Esophagus muscularis mucosa (tissue), 4 donors: Measurements from ENCODE around the gene LMF1.

Source experiments
- EP300 ChIP-seq: sonication (generic); formaldehyde crosslinking; IDR thresholded peaks from one replicate; pipeline ENCODE4 v1.6.1; 2017; ENCODE audit warnings: antibody characterized with exemption
- POLR2A ChIP-seq: fragments of 450-650 bp; IDR thresholded peaks from one replicate; pipeline ENCODE4 v1.6.1; 2017; ENCODE audit warnings: antibody characterized with exemption, moderate library complexity, mild to moderate bottlenecking, low read depth
- POLR2AphosphoS5 ChIP-seq, 2 donors: sonication (generic); formaldehyde crosslinking; IDR thresholded peaks; one replicate each; pipeline ENCODE4 v1.6.1; 2017; ENCODE audit warnings: antibody characterized with exemption in 2 of 2
- TF ChIP-seq, protein P1 (sequence below), 3 experiments: fragments of 200-600 bp in 2 of 3; fragments of 450-650 bp in 1 of 3; sonication (generic) in 2 of 3; IDR thresholded peaks; one replicate each; pipeline ENCODE4 v1.5.1; 2017 to 2019; ENCODE audit warnings: antibody characterized with exemption in 3 of 3, mild to moderate bottlenecking in 2 of 3, moderate library complexity in 1 of 3

DNA sequence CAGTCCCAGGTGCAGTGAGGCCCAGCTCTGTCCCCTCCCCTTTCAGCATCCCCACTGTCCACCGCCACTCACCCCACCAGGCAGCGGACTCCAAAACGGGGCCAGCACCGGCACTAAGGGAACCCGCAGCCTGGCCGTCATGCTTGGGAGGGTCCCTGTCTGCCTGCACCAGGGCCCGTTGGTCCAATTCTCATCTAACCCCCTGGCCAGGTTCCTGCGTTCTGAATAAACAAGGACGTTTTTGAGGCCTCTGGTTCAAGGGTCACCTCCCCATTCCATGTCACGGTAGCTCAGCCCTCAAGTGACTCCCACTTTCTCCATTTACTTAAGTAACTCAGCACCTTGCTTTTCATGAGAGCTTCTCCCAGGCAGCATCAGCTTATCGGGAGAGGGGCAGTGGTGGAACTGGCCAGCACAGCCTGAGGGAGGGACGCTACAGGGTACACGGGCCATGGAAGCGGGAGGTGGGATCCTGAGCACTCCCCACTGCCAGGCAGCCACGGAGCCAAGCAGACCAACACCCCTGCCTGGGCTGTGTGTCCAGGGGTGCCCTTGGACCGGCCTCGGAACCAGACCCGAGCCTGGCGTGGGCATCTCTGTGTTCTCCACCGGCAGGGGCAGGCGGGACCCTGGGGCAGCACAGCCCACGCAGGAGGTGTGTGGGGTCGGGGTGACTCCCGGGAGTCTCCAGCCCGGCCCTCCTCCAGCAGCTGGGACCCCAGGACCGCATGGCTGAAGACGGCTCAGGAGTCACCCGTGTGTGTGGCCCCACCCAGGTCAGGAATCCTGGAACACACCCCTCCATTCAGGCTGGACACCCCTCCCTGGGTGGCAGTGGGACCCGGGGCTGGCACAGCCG, 95.4 kb downstream of the LMF1 start:
- TF ChIP-seq POLR2A (no peak), POLR2AphosphoS5 (IDR thresholded peaks at IDR 0.05) (no peak), EP300 (no peak)
- TF ChIP-seq, protein P1, sequence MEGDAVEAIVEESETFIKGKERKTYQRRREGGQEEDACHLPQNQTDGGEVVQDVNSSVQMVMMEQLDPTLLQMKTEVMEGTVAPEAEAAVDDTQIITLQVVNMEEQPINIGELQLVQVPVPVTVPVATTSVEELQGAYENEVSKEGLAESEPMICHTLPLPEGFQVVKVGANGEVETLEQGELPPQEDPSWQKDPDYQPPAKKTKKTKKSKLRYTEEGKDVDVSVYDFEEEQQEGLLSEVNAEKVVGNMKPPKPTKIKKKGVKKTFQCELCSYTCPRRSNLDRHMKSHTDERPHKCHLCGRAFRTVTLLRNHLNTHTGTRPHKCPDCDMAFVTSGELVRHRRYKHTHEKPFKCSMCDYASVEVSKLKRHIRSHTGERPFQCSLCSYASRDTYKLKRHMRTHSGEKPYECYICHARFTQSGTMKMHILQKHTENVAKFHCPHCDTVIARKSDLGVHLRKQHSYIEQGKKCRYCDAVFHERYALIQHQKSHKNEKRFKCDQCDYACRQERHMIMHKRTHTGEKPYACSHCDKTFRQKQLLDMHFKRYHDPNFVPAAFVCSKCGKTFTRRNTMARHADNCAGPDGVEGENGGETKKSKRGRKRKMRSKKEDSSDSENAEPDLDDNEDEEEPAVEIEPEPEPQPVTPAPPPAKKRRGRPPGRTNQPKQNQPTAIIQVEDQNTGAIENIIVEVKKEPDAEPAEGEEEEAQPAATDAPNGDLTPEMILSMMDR (IDR thresholded peaks at IDR 0.05) = no peak
